Kidney epithelial cell (primary cell): ENCODE results near the gene TMSB4X. TPM values are rescaled to one million over a fixed set of nuclear protein-coding genes. Genes with fewer than 3 reads are reported as not detected.

ENCODE experiments used
- DNase-seq: peaks from one replicate; pipeline ENCODE4 v3.0.0-alpha.2; 2010; ENCODE audit warnings: low read depth
- H3K27me3 ChIP-seq: 2 replicates; pipeline ENCODE4 v1.6.0; 2011; ENCODE audit warnings: low read length; ENCODE audit not compliant: control insufficient read depth, insufficient read depth
- H3K36me3 ChIP-seq: 2 replicates; pipeline ENCODE4 v1.5.1; 2011; ENCODE audit warnings: low read length; ENCODE audit not compliant: control insufficient read depth, insufficient read depth
- H3K4me3 ChIP-seq: 2 replicates; pipeline ENCODE4 v1.5.1; 2011; ENCODE audit warnings: low read depth, mild to moderate bottlenecking, control low read depth, low read length
- CTCF ChIP-seq: IDR thresholded peaks from 2 replicates; pipeline ENCODE4 v1.5.1; 2011; ENCODE audit warnings: mild to moderate bottlenecking, moderate library complexity, low read length, control low read depth, inconsistent platforms; ENCODE audit not compliant: insufficient read depth, poor library complexity, severe bottlenecking
- total RNA-seq: library from RNA; depleted of rRNA; stranded (reverse); fragments of >200 nt; gene quantifications from 2 replicates; pipeline ENCODE4 v1.2.3, GENCODE V29; 2015

TMSB4X gene
- total RNA-seq, 1 donor from 2014 or later: 3,601 TPM

DNA sequence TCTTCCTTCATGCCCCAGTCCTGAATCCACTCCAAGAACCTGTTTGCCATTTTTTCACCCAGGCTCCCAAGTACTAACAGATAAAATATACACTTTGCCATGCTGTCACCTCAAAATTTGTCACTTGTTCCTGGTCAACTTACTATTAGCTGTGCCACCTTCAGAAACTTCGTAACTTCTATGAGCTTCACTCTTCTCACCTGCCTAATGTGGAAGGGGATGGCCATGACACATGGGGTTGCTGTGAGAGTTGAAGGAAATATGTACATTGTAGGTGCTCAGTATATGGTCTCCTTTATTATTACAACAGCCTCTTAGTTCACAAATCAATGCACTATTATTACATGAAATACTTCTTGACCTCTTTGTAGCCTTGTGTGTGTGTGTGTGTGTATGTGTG, 10.4 kb downstream of the TMSB4X start:
- no peak for DNase-seq
- H3K36me3 ChIP-seq: no peaks in the 10 kb centered on the region
- TF ChIP-seq CTCF: no peak
- H3K27me3 ChIP-seq: no peaks in the 10 kb centered on the region
- no peak overlapping the region for H3K4me3 ChIP-seq

DNA sequence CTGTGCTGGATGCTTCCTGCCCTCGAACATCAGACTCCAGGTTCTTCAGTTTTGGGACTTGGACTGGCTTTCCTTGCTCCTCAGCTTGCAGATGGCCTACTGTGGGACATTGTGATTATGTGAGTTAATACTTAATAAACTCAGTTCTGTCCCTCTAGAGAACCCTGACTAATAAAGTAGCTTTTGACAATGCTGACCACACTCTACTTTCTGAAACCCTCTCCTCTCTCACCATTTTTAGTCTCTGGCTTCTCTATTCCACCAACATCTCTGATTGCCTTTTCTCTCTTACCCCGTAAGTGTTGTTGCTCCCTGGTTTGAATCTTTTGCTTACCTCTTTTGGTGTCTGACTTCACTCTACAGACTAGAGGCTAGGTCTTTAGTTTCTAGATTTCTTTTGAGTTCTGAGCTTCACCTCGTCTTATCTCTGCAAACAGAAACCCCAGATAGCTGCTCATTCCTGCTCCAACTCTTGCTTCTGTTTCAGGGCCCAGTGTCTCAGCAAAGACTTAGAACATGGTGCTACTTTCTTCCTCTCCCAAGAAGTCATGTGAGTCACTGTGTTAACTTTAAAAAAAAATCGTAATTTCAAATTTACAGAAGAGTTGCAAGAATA, 11.4 kb downstream of the TMSB4X start:
- TF ChIP-seq CTCF: no peak
- DNase-seq: no peak
- Histone ChIP-seq H3K4me3 (no peak overlapping the region), H3K27me3 (no peaks in the 10 kb centered on the region), H3K36me3 (no peaks in the 10 kb centered on the region)

- no peak overlapping the region for H3K4me3 ChIP-seq
- DNase-seq: no peak
- H3K27me3 ChIP-seq: no peaks in the 10 kb centered on the region
- TF ChIP-seq CTCF: no peak
- H3K36me3 ChIP-seq: no peaks in the 10 kb centered on the region
These were observed 12.0 kb downstream of the TMSB4X start for GRCh38 chrX:12986886-12987285.

- no peak for TF ChIP-seq CTCF
- Histone ChIP-seq H3K36me3 (no peaks in the 10 kb centered on the region), H3K4me3 (no peak overlapping the region), H3K27me3 (no peaks in the 10 kb centered on the region)
- no peak for DNase-seq
These were observed 12.4 kb downstream of the TMSB4X start for GRCh38 chrX:12987340-12987739.

DNA sequence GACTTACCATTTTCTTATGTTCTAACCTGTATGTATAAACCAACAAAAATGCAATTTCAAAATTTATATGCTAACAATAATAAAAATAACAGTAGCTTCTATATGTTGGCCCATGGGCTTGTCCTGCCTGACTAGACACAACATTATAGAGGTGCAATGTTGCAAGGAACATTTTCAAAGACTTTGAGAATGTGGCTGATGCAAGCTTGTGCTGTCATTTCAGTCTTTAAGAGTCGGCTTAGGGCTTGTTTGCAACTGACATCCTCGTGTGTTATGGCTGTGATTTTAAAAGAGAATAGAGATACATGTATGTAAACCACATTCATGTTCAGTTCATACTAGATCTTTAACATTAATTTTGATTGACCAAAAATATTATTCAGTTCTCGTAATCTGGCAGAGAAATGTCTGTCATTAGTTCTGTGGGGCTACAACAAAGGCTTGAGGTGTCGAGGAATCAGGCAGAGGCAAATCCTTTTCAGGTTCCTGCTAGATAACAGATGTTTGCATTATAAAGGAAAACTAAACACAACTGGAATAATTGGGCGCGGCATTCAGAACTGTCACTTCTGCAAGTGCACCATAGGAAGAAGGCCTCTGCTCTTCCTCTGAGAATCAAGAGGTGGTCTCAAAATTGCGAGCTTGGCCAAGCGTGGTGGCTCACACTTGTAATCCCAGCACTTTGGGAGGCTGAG, 13.1 kb downstream of the TMSB4X start:
- Histone ChIP-seq H3K27me3 (no peaks in the 10 kb centered on the region), H3K4me3 (no peak overlapping the region), H3K36me3 (no peaks in the 10 kb centered on the region)
- DNase-seq: no peak
- TF ChIP-seq CTCF: no peak

DNA sequence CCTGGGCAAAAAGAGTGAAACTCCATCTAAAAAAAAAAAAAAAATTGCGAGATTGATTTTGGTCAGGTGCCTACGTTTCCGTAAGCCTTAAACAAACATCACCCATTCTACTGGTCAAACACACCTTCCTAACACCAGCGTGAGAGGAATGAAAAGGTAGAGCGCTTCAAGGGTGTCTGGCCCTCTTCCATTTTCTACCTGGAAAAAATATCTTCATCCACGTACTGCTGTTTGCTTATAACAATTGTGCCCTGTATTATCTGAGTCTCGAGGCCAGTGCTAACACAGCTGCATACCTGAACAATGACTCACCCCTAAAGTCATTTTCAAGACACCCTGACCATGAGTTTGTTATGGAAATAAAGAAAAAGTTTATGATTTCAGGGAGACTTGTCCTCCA, 13.9 kb downstream of the TMSB4X start:
- no peak for TF ChIP-seq CTCF
- no peak for DNase-seq
- no peaks in the 10 kb centered on the region for H3K27me3 ChIP-seq
- no peaks in the 10 kb centered on the region for H3K36me3 ChIP-seq
- no peak overlapping the region for H3K4me3 ChIP-seq
